Ishikawa (cell line): ENCODE data around the gene OR7E24.

ENCODE experiments used
- CEBPB ChIP-seq: IDR thresholded peaks from 2 replicates; pipeline ENCODE4 v1.6.1; 2012
- CREB1 ChIP-seq: IDR thresholded peaks from 2 replicates; pipeline ENCODE4 v1.6.1; 2012; ENCODE audit warnings: low read depth
- EGR1 ChIP-seq: IDR thresholded peaks from 2 replicates; pipeline ENCODE4 v1.6.1; 2012
- EP300 ChIP-seq: IDR thresholded peaks from 2 replicates; pipeline ENCODE4 v1.6.1; 2012; ENCODE audit warnings: borderline replicate concordance
- FOXM1 ChIP-seq: IDR thresholded peaks from 2 replicates; pipeline ENCODE4 v1.6.1; 2012; ENCODE audit warnings: low read depth, borderline replicate concordance
- MAX ChIP-seq: IDR thresholded peaks from 2 replicates; pipeline ENCODE4 v1.6.1; 2012
- NFIC ChIP-seq: IDR thresholded peaks from 2 replicates; pipeline ENCODE4 v1.6.1; 2012
- RAD21 ChIP-seq: IDR thresholded peaks from 2 replicates; pipeline ENCODE4 v1.6.1; 2012; ENCODE audit warnings: low read depth
- TAF1 ChIP-seq: IDR thresholded peaks from 2 replicates; pipeline ENCODE4 v1.6.1; 2012; ENCODE audit warnings: low read depth, mild to moderate bottlenecking
- TCF12 ChIP-seq: IDR thresholded peaks from 2 replicates; pipeline ENCODE4 v1.6.1; 2012; ENCODE audit warnings: low read depth
- TEAD4 ChIP-seq: IDR thresholded peaks from 2 replicates; pipeline ENCODE4 v1.6.1; 2012
- USF1 ChIP-seq: IDR thresholded peaks from 2 replicates; pipeline ENCODE4 v1.6.1; 2012
- YY1 ChIP-seq: IDR thresholded peaks from 2 replicates; pipeline ENCODE4 v1.6.1; 2012; ENCODE audit warnings: low read depth
- ZBTB7A ChIP-seq: IDR thresholded peaks from 2 replicates; pipeline ENCODE4 v1.6.1; 2012; ENCODE audit warnings: low read depth
- TF ChIP-seq, protein P1 (sequence below): IDR thresholded peaks from 2 replicates; pipeline ENCODE4 v1.6.1; 2012; ENCODE audit warnings: low read depth, mild to moderate bottlenecking

Gene OR7E24

GRCh38 chr19:9295411-9295849, 44.7 kb downstream of the OR7E24 start:
- TF ChIP-seq EP300 (no peak), TAF1 (no peak), FOXM1 (no peak), TEAD4 (peak; percentile 52; the same call in 1 of the 2 replicates), ZBTB7A (no peak), CREB1 (no peak), MAX (no peak)

DNA sequence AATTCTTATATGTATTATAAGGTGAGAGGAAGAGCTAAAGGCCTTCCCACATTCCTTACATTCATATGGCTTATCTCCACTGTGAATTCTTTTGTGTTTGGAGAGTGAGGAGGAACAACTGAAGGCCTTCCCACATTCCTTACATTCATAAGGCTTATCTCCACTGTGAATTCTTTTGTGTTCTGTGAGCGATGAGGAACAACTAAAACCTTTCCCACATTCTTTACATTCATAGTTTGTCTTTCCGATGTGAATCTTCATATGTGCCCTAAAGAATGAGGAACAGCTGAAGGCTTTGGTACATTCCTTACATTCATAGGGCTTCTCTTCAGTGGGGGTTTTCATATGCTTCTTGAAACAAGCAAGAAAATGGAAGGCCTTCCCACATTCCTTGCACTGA, 45.6 kb downstream of the OR7E24 start:
- TF ChIP-seq NFIC (no peak), RAD21 (no peak), EGR1 (no peak), CREB1 (no peak), MAX (no peak), TAF1 (no peak), TEAD4 (no peak), ZBTB7A (no peak), TCF12 (no peak), CEBPB (no peak), USF1 (no peak), EP300 (no peak), FOXM1 (no peak), YY1 (no peak)
- TF ChIP-seq, protein P1, sequence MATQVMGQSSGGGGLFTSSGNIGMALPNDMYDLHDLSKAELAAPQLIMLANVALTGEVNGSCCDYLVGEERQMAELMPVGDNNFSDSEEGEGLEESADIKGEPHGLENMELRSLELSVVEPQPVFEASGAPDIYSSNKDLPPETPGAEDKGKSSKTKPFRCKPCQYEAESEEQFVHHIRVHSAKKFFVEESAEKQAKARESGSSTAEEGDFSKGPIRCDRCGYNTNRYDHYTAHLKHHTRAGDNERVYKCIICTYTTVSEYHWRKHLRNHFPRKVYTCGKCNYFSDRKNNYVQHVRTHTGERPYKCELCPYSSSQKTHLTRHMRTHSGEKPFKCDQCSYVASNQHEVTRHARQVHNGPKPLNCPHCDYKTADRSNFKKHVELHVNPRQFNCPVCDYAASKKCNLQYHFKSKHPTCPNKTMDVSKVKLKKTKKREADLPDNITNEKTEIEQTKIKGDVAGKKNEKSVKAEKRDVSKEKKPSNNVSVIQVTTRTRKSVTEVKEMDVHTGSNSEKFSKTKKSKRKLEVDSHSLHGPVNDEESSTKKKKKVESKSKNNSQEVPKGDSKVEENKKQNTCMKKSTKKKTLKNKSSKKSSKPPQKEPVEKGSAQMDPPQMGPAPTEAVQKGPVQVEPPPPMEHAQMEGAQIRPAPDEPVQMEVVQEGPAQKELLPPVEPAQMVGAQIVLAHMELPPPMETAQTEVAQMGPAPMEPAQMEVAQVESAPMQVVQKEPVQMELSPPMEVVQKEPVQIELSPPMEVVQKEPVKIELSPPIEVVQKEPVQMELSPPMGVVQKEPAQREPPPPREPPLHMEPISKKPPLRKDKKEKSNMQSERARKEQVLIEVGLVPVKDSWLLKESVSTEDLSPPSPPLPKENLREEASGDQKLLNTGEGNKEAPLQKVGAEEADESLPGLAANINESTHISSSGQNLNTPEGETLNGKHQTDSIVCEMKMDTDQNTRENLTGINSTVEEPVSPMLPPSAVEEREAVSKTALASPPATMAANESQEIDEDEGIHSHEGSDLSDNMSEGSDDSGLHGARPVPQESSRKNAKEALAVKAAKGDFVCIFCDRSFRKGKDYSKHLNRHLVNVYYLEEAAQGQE, result no peak
